ENCODE results near the gene TMEM203.

Gene TMEM203

GRCh38 chr9:137222190-137223077, 17.0 kb upstream of the TMEM203 start, which contains the start of gene RNF208:
TSS of gene RNF208 (minus strand) at chr9:137222240. CDS start at chr9:137221212, 1,028 bp downstream.
- Histone ChIP-seq H3K4me1 (ENCODE audit: insufficient read depth, low read length) (peaks cover 15% of the 10 kb centered on the region), H3K36me3 (ENCODE audit: insufficient read depth, low read length) (no peaks in the 10 kb centered on the region), H3K9me3 (ENCODE audit: low read length) (no peaks in the 10 kb centered on the region), H3K4me3 (ENCODE audit: low read length) (peak within 1 kb of the TSS; percentile 98), H3K27me3 (ENCODE audit: insufficient read depth, low read length) (no peaks in the 10 kb centered on the region), H2AFZ (ENCODE audit: low read depth, low read length) (no peak within 1 kb of the TSS)

GRCh38 chr9:137221506-137222111, 16.2 kb upstream of the TMEM203 start:
- Histone ChIP-seq H3K27me3 (ENCODE audit: insufficient read depth, low read length) (no peaks in the 10 kb centered on the region), H2AFZ (ENCODE audit: low read depth, low read length) (no peak overlapping the region), H3K36me3 (ENCODE audit: insufficient read depth, low read length) (peaks cover 3% of the 10 kb centered on the region), H3K4me3 (ENCODE audit: low read length) (peak overlapping the region; percentile 34), H3K9me3 (ENCODE audit: low read length) (no peaks in the 10 kb centered on the region), H3K4me1 (ENCODE audit: insufficient read depth, low read length) (peaks cover 15% of the 10 kb centered on the region)

DNA sequence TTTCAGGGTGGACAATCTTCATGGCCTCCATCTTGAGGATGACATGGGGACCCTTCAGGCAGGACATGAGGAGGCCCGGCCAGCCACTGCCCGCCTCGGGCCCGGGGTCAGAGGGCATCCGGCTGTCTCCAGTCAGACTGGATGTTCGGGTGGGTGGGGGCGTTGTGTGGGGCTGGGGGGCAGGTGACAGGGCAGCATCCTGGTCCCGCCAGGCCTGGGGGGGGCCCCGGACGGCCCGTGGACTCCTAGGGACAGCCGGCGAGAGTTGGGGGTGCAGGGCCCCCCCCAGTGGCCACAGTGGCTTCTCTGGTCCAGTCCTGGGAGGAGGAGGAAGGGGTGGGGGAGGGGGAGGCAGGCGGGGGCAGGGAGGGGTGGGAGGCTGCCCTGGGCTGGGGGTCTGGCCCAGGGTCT, 15.7 kb upstream of the TMEM203 start:
- Histone ChIP-seq H3K36me3 (ENCODE audit: insufficient read depth, low read length) (peaks cover 7% of the 10 kb centered on the region), H3K4me3 (ENCODE audit: low read length) (no peak overlapping the region), H3K4me1 (ENCODE audit: insufficient read depth, low read length) (peaks cover 12% of the 10 kb centered on the region), H2AFZ (ENCODE audit: low read depth, low read length) (no peak overlapping the region), H3K27me3 (ENCODE audit: insufficient read depth, low read length) (no peaks in the 10 kb centered on the region), H3K9me3 (ENCODE audit: low read length) (no peaks in the 10 kb centered on the region)

- H3K27me3 ChIP-seq (ENCODE audit: insufficient read depth, low read length) = no peaks in the 10 kb centered on the region
- H2AFZ ChIP-seq (ENCODE audit: low read depth, low read length) = no peak overlapping the region
- H3K4me1 ChIP-seq (ENCODE audit: insufficient read depth, low read length) = peaks cover 10% of the 10 kb centered on the region
- H3K4me3 ChIP-seq (ENCODE audit: low read length) = no peak overlapping the region
- H3K9me3 ChIP-seq (ENCODE audit: low read length) = no peaks in the 10 kb centered on the region
- peaks cover 12% of the 10 kb centered on the region for H3K36me3 ChIP-seq (ENCODE audit: insufficient read depth, low read length)
Measured at GRCh38 chr9:137220317-137221094, 15.1 kb upstream of the TMEM203 start.

- Histone ChIP-seq H3K36me3 (ENCODE audit: insufficient read depth, low read length) (peaks cover 18% of the 10 kb centered on the region), H3K4me1 (ENCODE audit: insufficient read depth, low read length) (peaks cover 10% of the 10 kb centered on the region), H3K4me3 (ENCODE audit: low read length) (no peak overlapping the region), H3K27me3 (ENCODE audit: insufficient read depth, low read length) (no peaks in the 10 kb centered on the region), H2AFZ (ENCODE audit: low read depth, low read length) (no peak overlapping the region), H3K9me3 (ENCODE audit: low read length) (no peaks in the 10 kb centered on the region)
Measured at GRCh38 chr9:137219757-137220316, 14.4 kb upstream of the TMEM203 start.

GRCh38 chr9:137218754-137219271, 13.4 kb upstream of the TMEM203 start:
- H3K27me3 ChIP-seq (ENCODE audit: insufficient read depth, low read length) = no peaks in the 10 kb centered on the region
- H3K4me3 ChIP-seq (ENCODE audit: low read length) = no peak overlapping the region
- H2AFZ ChIP-seq (ENCODE audit: low read depth, low read length) = no peak overlapping the region
- no peaks in the 10 kb centered on the region for H3K9me3 ChIP-seq (ENCODE audit: low read length)
- peaks cover 7% of the 10 kb centered on the region for H3K4me1 ChIP-seq (ENCODE audit: insufficient read depth, low read length)
- peaks cover 23% of the 10 kb centered on the region for H3K36me3 ChIP-seq (ENCODE audit: insufficient read depth, low read length)

GRCh38 chr9:137218212-137218753, 12.8 kb upstream of the TMEM203 start:
- Histone ChIP-seq H3K9me3 (ENCODE audit: low read length) (no peaks in the 10 kb centered on the region), H3K4me3 (ENCODE audit: low read length) (no peak overlapping the region), H3K36me3 (ENCODE audit: insufficient read depth, low read length) (peaks cover 23% of the 10 kb centered on the region), H3K27me3 (ENCODE audit: insufficient read depth, low read length) (no peaks in the 10 kb centered on the region), H3K4me1 (ENCODE audit: insufficient read depth, low read length) (peaks cover 7% of the 10 kb centered on the region), H2AFZ (ENCODE audit: low read depth, low read length) (no peak overlapping the region)

DNA sequence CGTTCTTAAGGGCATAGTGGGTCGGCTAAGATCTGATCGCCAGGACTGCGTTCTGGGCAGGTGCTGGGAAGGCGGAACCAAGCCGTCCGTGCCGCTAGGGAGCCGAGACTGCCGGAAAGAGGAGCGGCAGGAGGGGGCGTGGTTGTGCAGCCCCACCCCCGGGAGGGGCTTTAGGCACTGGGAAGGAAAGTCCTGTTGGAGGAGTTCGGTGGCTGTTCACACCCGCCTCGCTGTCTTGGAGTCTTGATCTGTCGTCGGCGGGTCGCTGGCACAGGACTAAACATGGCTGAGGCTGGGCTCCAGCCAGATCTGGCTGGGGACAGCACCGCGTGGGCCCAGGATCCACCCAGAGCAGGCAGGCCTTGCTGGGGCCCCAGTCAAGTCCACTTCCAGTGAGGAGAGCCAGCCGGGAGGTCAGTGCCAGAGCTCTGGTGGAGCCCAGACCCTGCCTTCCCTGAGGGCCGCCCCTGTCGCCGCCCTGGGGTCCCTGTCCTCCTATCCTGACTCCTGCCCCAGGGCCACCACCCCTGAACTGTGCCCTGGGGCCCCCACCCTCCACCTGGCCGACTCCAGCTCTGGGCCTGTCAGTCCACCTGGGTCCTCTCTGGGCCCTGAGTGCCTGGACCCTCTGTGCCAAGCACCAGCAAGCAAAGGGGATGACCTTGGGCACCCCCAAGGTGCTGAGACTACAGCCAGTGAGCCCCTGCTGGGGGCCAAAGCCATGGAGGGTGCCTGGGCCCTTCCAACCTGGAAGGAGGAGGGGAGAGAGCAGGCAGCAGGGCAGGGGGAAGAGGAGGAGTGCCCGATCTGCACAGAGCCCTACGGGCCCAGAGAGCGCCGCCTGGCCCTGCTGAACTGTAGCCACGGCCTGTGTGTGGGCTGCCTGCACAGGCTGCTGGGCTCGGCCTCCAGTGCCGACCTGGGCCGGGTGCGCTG, 12.1 kb upstream of the TMEM203 start:
- Histone ChIP-seq H3K27me3 (ENCODE audit: insufficient read depth, low read length) (no peaks in the 10 kb centered on the region), H2AFZ (ENCODE audit: low read depth, low read length) (no peak overlapping the region), H3K36me3 (ENCODE audit: insufficient read depth, low read length) (peaks cover 23% of the 10 kb centered on the region), H3K9me3 (ENCODE audit: low read length) (no peaks in the 10 kb centered on the region), H3K4me1 (ENCODE audit: insufficient read depth, low read length) (peaks cover 1% of the 10 kb centered on the region), H3K4me3 (ENCODE audit: low read length) (no peak overlapping the region)

GRCh38 chr9:137216188-137216965, 10.9 kb upstream of the TMEM203 start:
- no peaks in the 10 kb centered on the region for H3K27me3 ChIP-seq (ENCODE audit: insufficient read depth, low read length)
- no peak overlapping the region for H3K4me3 ChIP-seq (ENCODE audit: low read length)
- H3K36me3 ChIP-seq (ENCODE audit: insufficient read depth, low read length) = peaks cover 29% of the 10 kb centered on the region
- no peaks in the 10 kb centered on the region for H3K9me3 ChIP-seq (ENCODE audit: low read length)
- no peak overlapping the region for H2AFZ ChIP-seq (ENCODE audit: low read depth, low read length)
- H3K4me1 ChIP-seq (ENCODE audit: insufficient read depth, low read length) = no peaks in the 10 kb centered on the region

- H3K27me3 ChIP-seq (ENCODE audit: insufficient read depth, low read length) = no peaks in the 10 kb centered on the region
- peaks cover 29% of the 10 kb centered on the region for H3K36me3 ChIP-seq (ENCODE audit: insufficient read depth, low read length)
- H3K4me3 ChIP-seq (ENCODE audit: low read length) = no peak overlapping the region
- H2AFZ ChIP-seq (ENCODE audit: low read depth, low read length) = no peak overlapping the region
- no peaks in the 10 kb centered on the region for H3K9me3 ChIP-seq (ENCODE audit: low read length)
- no peaks in the 10 kb centered on the region for H3K4me1 ChIP-seq (ENCODE audit: insufficient read depth, low read length)
Measured at GRCh38 chr9:137215196-137215986, 9.9 kb upstream of the TMEM203 start.

- H2AFZ ChIP-seq (ENCODE audit: low read depth, low read length) = no peak overlapping the region
- H3K4me1 ChIP-seq (ENCODE audit: insufficient read depth, low read length) = no peaks in the 10 kb centered on the region
- no peaks in the 10 kb centered on the region for H3K9me3 ChIP-seq (ENCODE audit: low read length)
- H3K4me3 ChIP-seq (ENCODE audit: low read length) = no peak overlapping the region
- no peaks in the 10 kb centered on the region for H3K27me3 ChIP-seq (ENCODE audit: insufficient read depth, low read length)
- peaks cover 34% of the 10 kb centered on the region for H3K36me3 ChIP-seq (ENCODE audit: insufficient read depth, low read length)
Measured at GRCh38 chr9:137214620-137215019, 9.2 kb upstream of the TMEM203 start.
